Fibroblast of villous mesenchyme (primary cell): ENCODE measurements around the gene PDCD10. TPM values are rescaled to one million over a fixed set of nuclear protein-coding genes. Genes with fewer than 3 reads are reported as not detected.

Experiments used
- DNase-seq: peaks from one replicate; pipeline ENCODE4 v3.0.0-alpha.2; 2010; ENCODE audit warnings: low read depth
- H3K4me3 ChIP-seq: 2 replicates; pipeline ENCODE4 v1.5.1; 2011; ENCODE audit warnings: low read depth, mild to moderate bottlenecking, low read length
- CTCF ChIP-seq: IDR thresholded peaks from 2 replicates; pipeline ENCODE4 v1.5.1; 2012; ENCODE audit warnings: low read depth, mild to moderate bottlenecking, low read length; ENCODE audit not compliant: insufficient read depth
- total RNA-seq: library from RNA; depleted of rRNA; stranded (reverse); fragments of >200 nt; gene quantifications from 2 replicates; pipeline ENCODE4 v1.2.3, GENCODE V29; 2012

PDCD10 gene
- total RNA-seq, 1 donor = 79.9 TPM

GRCh38 chr3:167711439-167711838 lies 23.3 kb downstream of the PDCD10 start:
- H3K4me3 ChIP-seq = no peak overlapping the region
- no peak for TF ChIP-seq CTCF
- no peak for DNase-seq

GRCh38 chr3:167710552-167710951 lies 24.1 kb downstream of the PDCD10 start:
- no peak for TF ChIP-seq CTCF

GRCh38 chr3:167709690-167710089 lies 25.0 kb downstream of the PDCD10 start:
- no peak for TF ChIP-seq CTCF
- H3K4me3 ChIP-seq = no peak overlapping the region
- no peak for DNase-seq

More at GRCh38 chr3:167710552-167710951, 24.1 kb downstream of the PDCD10 start:
- no peak overlapping the region for H3K4me3 ChIP-seq
- DNase-seq = no peak

- no peak overlapping the region for H3K4me3 ChIP-seq
- TF ChIP-seq CTCF = no peak
- peak; percentile 49 for DNase-seq
Measured at GRCh38 chr3:167705840-167706239, 28.9 kb downstream of the PDCD10 start.

GRCh38 chr3:167700926-167701325 lies 33.8 kb downstream of the PDCD10 start:
- DNase-seq = no peak
- TF ChIP-seq CTCF = no peak
- H3K4me3 ChIP-seq = no peak overlapping the region

- no peak for TF ChIP-seq CTCF
- H3K4me3 ChIP-seq = no peak overlapping the region
- DNase-seq = no peak
Measured at GRCh38 chr3:167700046-167700445, 34.6 kb downstream of the PDCD10 start.

GRCh38 chr3:167694121-167694520 lies 40.6 kb downstream of the PDCD10 start:
- no peak overlapping the region for H3K4me3 ChIP-seq
- no peak for DNase-seq
- no peak for TF ChIP-seq CTCF
